HEK293T (cell line): Measurements from ENCODE around the gene KCNK3.

Source experiments
- FOXA1 ChIP-seq: fragments of 450-650 bp; IDR thresholded peaks from 2 replicates; pipeline ENCODE4 v1.6.1; 2016; ENCODE audit warnings: mild to moderate bottlenecking
- FOXK2 ChIP-seq: fragments of 450-650 bp; IDR thresholded peaks from 2 replicates; pipeline ENCODE4 v1.6.1; 2016; ENCODE audit warnings: mild to moderate bottlenecking
- HDGF ChIP-seq: fragments of 450-650 bp; IDR thresholded peaks from 2 replicates; pipeline ENCODE4 v1.6.1; 2017; ENCODE audit warnings: antibody characterized with exemption, borderline replicate concordance
- LEF1 ChIP-seq: fragments of 450-650 bp; IDR thresholded peaks from 2 replicates; pipeline ENCODE4 v1.6.1; 2017; ENCODE audit warnings: mild to moderate bottlenecking, borderline replicate concordance
- SP1 ChIP-seq: fragments of 450-650 bp; IDR thresholded peaks from 2 replicates; pipeline ENCODE4 v1.6.1; 2017

DNA sequence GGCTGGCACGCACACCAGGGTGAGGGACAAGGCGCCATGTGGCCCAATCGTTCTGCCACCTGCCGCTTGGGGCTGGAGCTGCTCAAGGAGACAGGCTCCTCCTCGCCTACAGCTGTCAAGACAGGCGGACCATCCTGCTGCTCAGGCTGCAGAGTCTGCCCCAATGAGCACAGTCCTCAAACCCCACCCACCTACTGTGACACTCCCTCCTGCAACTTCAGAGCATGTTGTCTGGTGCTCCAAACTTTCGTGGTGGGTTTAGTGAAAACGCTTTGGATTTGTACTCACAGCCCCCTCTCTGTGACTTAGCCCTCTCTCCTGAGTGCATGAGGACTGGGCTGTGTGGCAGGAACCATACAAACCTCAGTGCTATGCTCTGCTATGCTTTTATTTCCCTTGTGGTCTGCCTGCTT, 48.4 kb downstream of the KCNK3 start:
- TF ChIP-seq LEF1: no peak
- TF ChIP-seq HDGF: no peak
- TF ChIP-seq SP1: no peak
- no peak for TF ChIP-seq FOXA1
- no peak for TF ChIP-seq FOXK2
